Spleen (tissue), 11 donors: ENCODE measurements around the gene SH3D19. TPM values are rescaled to one million over a fixed set of nuclear protein-coding genes. Genes with fewer than 3 reads are reported as not detected.

Experiments used
- DNase-seq: peaks from one replicate; pipeline ENCODE4 v3.0.0-alpha.2; 2020
- H3K27ac ChIP-seq, 8 donors: fragments of 200-600 bp; sonication (generic) in 7 of 8; 1 replicate in 4 of 8; 2 replicates in 4 of 8; pipeline versions ENCODE4 v1.5.0 to v1.8.0; 2016 to 2021; ENCODE audit warnings: inconsistent platforms in 4 of 8, mild to moderate bottlenecking in 4 of 8, moderate library complexity in 1 of 8
- H3K27me3 ChIP-seq, 7 donors: fragments of 200-600 bp; sonication (generic) in 6 of 7; replicated peaks in 1 of 7; 1 replicate in 4 of 7; 2 replicates in 3 of 7; pipeline versions ENCODE4 v1.5.0 to v1.8.0; 2016 to 2021; ENCODE audit warnings: inconsistent platforms in 3 of 7, mild to moderate bottlenecking in 1 of 7
- H3K36me3 ChIP-seq, 6 donors: fragments of 200-600 bp; sonication (generic) in 5 of 6; 1 replicate in 4 of 6; 2 replicates in 2 of 6; pipeline versions ENCODE4 v1.5.0 to v1.8.0; 2016 to 2021; ENCODE audit warnings: inconsistent platforms in 2 of 6
- H3K4me1 ChIP-seq, 6 donors: fragments of 200-600 bp; sonication (generic) in 5 of 6; 1 replicate in 3 of 6; 2 replicates in 3 of 6; pipeline versions ENCODE4 v1.5.0 to v1.8.0; 2016 to 2021; ENCODE audit warnings: inconsistent platforms in 3 of 6
- H3K4me3 ChIP-seq, 8 donors: fragments of 200-600 bp; sonication (generic) in 7 of 8; 1 replicate in 4 of 8; 2 replicates in 4 of 8; pipeline versions ENCODE4 v1.5.0 to v1.8.0; 2016 to 2021; ENCODE audit warnings: inconsistent platforms in 4 of 8, mild to moderate bottlenecking in 4 of 8, moderate library complexity in 2 of 8
- H3K9me3 ChIP-seq, 8 donors: fragments of 200-600 bp; sonication (generic) in 7 of 8; 1 replicate in 4 of 8; 2 replicates in 4 of 8; pipeline versions ENCODE4 v1.5.0 to v1.8.0; 2016 to 2021; ENCODE audit warnings: inconsistent platforms in 4 of 8
- POLR2A ChIP-seq, 3 donors: fragments of 450-650 bp; IDR thresholded peaks; one replicate each; pipeline ENCODE4 v1.5.1; 2017; ENCODE audit warnings: antibody characterized with exemption in 3 of 3, mild to moderate bottlenecking in 1 of 3
- POLR2AphosphoS5 ChIP-seq, 3 donors: sonication (generic); formaldehyde crosslinking; IDR thresholded peaks; one replicate each; pipeline ENCODE4 v1.5.1; 2017; ENCODE audit warnings: antibody characterized with exemption in 3 of 3
- WGBS, 5 donors: extraction: QIAGEN DNeasy Blood & Tissue Kit in 3 of 5; methylation state at CpG; one replicate each; pipeline versions ENCODE4 v1.1.5 to v1.1.7; 2013 to 2018; 5-methylcytosine and 5-hydroxymethylcytosine counted together
- intact Hi-C: fragments of 100-400 bp; cut with DNase I; formaldehyde crosslinking; loops from one replicate; pipeline ENCODE4 v1.15.0; 2023; ENCODE audit warnings: low total_unique reads
- polyA plus RNA-seq, 3 donors: library from polyadenylated mRNA; stranded (reverse); fragments of 200-250 nt; gene quantifications; one replicate each; pipeline ENCODE4 v1.2.1, GENCODE V29; 2013
- total RNA-seq, 7 donors: library from RNA; depleted of rRNA in 3 of 7; stranded (reverse); fragments of >200 nt in 3 of 7; fragmentation: NEBNext Ultra II Directional in 4 of 7; extraction: Animal tissue kit (Norgen Biotek cat#: 25700) in 4 of 7; gene quantifications; one replicate each; pipeline versions ENCODE4 v1.1.0 to v1.2.1, GENCODE V29; 2016 to 2021
- TF ChIP-seq, protein P1 (sequence below), 11 experiments: fragments of 200-600 bp in 7 of 11; fragments of 450-650 bp in 4 of 11; sonication (generic) in 4 of 11; IDR thresholded peaks in 8 of 11; conservative IDR thresholded peaks in 3 of 11; 1 replicate in 7 of 11; 2 replicates in 4 of 11; pipeline versions ENCODE4 v1.4.0 to v1.8.0; 2016 to 2021; ENCODE audit warnings: antibody characterized with exemption in 11 of 11, inconsistent platforms in 4 of 11, mild to moderate bottlenecking in 1 of 11
- donor health status: healthy with polysubstance abuse.
- donor health status: DM: no; HTN: no; CAD: no; lungs with moderate emphysema.
- donor health status: DM: no; HTN: no; CAD: no.
- donor health status: Bipolar disorder and iron deficiency.
- donor health status: healthy.
- donor health status: DM: no; HTN: no; CAD: no.
- donor health status: DM: yes; HTN: yes; CAD: no.

Gene SH3D19
- total and polyA plus RNA-seq, 10 donors, result 3.0 to 33.3 (median 14.7) TPM

- no peaks in the 10 kb centered on the region for H3K27me3 ChIP-seq
- TF ChIP-seq, protein P1, sequence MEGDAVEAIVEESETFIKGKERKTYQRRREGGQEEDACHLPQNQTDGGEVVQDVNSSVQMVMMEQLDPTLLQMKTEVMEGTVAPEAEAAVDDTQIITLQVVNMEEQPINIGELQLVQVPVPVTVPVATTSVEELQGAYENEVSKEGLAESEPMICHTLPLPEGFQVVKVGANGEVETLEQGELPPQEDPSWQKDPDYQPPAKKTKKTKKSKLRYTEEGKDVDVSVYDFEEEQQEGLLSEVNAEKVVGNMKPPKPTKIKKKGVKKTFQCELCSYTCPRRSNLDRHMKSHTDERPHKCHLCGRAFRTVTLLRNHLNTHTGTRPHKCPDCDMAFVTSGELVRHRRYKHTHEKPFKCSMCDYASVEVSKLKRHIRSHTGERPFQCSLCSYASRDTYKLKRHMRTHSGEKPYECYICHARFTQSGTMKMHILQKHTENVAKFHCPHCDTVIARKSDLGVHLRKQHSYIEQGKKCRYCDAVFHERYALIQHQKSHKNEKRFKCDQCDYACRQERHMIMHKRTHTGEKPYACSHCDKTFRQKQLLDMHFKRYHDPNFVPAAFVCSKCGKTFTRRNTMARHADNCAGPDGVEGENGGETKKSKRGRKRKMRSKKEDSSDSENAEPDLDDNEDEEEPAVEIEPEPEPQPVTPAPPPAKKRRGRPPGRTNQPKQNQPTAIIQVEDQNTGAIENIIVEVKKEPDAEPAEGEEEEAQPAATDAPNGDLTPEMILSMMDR (IDR thresholded peaks at IDR 0.05 in 8 of 11, conservative IDR thresholded peaks at IDR 0.05 in 3 of 11), result no peak
- no peak for TF ChIP-seq POLR2A (IDR thresholded peaks at IDR 0.05)
- no peak for TF ChIP-seq POLR2AphosphoS5 (IDR thresholded peaks at IDR 0.05)
- intact Hi-C loops, result no loop called here
- peak overlapping the region; percentile 52 to 80 (median 70) for H3K4me3 ChIP-seq
- peak overlapping the region in 7 of 8 donors; percentile 87 to 94 (median 92) for H3K27ac ChIP-seq
- DNase-seq, result no peak
- H3K36me3 ChIP-seq, result peaks cover 4 to 53% (median 45%) of the 10 kb centered on the region in 6 donors
- H3K9me3 ChIP-seq, result no peaks in the 10 kb centered on the region
- peaks cover 15 to 56% (median 44%) of the 10 kb centered on the region in 6 donors for H3K4me1 ChIP-seq
- 3 to 15% (median 6%) methylated on average over 3 of the region's 3 CpGs for WGBS, 5 donors
These were observed 224.9 kb downstream of the SH3D19 start for GRCh38 chr4:151100531-151100930.

DNA sequence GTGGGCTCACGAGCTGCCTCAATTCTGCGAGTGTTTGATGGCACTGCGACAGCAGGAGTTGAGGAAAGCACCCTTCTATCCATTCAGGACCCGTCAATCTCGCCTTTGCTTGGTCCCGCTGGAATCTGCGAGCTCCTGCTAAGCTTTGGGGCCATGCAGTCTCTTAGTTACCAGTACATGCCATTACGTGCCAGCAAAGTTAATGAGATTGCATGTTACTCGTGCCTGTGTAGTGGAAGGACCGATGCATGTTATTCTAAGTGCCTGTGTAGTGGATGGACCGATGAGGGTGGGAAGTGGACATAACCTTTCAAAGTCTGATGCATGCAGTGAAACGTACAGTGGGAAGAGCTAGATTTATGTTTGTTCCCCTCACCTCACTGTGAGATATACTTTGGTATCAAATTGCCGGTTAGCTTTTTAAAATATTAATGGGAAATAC lies 225.4 kb downstream of the SH3D19 start:
- Histone ChIP-seq H3K4me3 (peak overlapping the region; percentile 52 to 80 (median 70)), H3K27me3 (no peaks in the 10 kb centered on the region), H3K27ac (peak overlapping the region; percentile 79 to 94 (median 92)), H3K36me3 (peaks cover 3 to 47% (median 39%) of the 10 kb centered on the region in 6 donors), H3K4me1 (peaks cover 15 to 56% (median 44%) of the 10 kb centered on the region in 6 donors), H3K9me3 (no peaks in the 10 kb centered on the region)
- WGBS, 5 donors, result 0 to 1% (median 0%) methylated on average over 8 to 13 of the region's 13 CpGs
- intact Hi-C loops, result no loop called here
- no peak for DNase-seq
- no peak for TF ChIP-seq POLR2A (IDR thresholded peaks at IDR 0.05)
- TF ChIP-seq, protein P1 (IDR thresholded peaks at IDR 0.05 in 8 of 11, conservative IDR thresholded peaks at IDR 0.05 in 3 of 11), result no peak

- Histone ChIP-seq H3K4me3 (peak within 1 kb of the TSS; percentile 52 to 80 (median 70)), H3K36me3 (peaks cover 0 to 42% (median 33%) of the 10 kb centered on the region in 6 donors), H3K27ac (peak within 1 kb of the TSS; percentile 79 to 94 (median 92)), H3K27me3 (no peaks in the 10 kb centered on the region), H3K4me1 (peaks cover 15 to 56% (median 44%) of the 10 kb centered on the region in 6 donors), H3K9me3 (no peaks in the 10 kb centered on the region)
- WGBS, 5 donors, result 0 to 1% (median 0%) methylated on average over 56 to 69 of the region's 69 CpGs
- TF ChIP-seq, protein P1 (IDR thresholded peaks at IDR 0.05 in 8 of 11, conservative IDR thresholded peaks at IDR 0.05 in 3 of 11), result peak; percentile 78 to 99 (median 96)
- TF ChIP-seq POLR2AphosphoS5 (IDR thresholded peaks at IDR 0.05), result peak; percentile 95 to 98 (median 97)
- TF ChIP-seq POLR2A (IDR thresholded peaks at IDR 0.05), result peak in 1 of 3 donors; percentile 15
- peak; percentile 98 for DNase-seq
- intact Hi-C loops, result no loop called here
These were observed 226.0 kb downstream of the SH3D19 start, which contains the start of gene RPS3A for GRCh38 chr4:151099229-151099975. RPS3A (plus strand) TSS chr4:151099628; CDS start chr4:151099653, 25 bp downstream.

DNA sequence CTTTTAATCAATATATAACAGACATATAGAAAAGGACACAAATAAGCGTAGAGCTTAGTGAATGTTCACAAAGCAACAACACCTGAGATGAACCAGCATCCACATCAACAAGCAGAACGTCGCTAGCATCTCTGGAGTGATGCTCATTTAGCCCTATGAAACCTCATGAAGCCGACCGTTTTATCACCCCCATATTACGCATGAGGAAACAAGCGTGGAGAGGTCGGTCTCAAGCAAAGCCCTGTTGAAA lies 226.5 kb downstream of the SH3D19 start:
- Histone ChIP-seq H3K4me1 (peaks cover 15 to 55% (median 44%) of the 10 kb centered on the region in 6 donors), H3K36me3 (peaks cover 0 to 37% (median 28%) of the 10 kb centered on the region in 6 donors), H3K4me3 (peak overlapping the region in 7 of 8 donors; percentile 52 to 80 (median 70)), H3K27me3 (no peaks in the 10 kb centered on the region), H3K27ac (peak overlapping the region; percentile 6 to 94 (median 92)), H3K9me3 (no peaks in the 10 kb centered on the region)
- intact Hi-C loops, result no loop called here
- DNase-seq, result no peak
- WGBS, 5 donors, result 12 to 15% (median 13%) methylated on average over 8 of the region's 8 CpGs
- TF ChIP-seq POLR2A (IDR thresholded peaks at IDR 0.05) (no peak), POLR2AphosphoS5 (IDR thresholded peaks at IDR 0.05) (no peak)
- TF ChIP-seq, protein P1 (IDR thresholded peaks at IDR 0.05 in 8 of 11, conservative IDR thresholded peaks at IDR 0.05 in 3 of 11), result no peak
